NT2/D1 (cell line): Measurements from ENCODE around the gene EIF4E2.

Source experiments
- YY1 ChIP-seq: IDR thresholded peaks from 2 replicates; pipeline ENCODE4 v1.6.1; 2011; ENCODE audit not compliant: insufficient read length, insufficient read depth
- ZNF274 ChIP-seq: IDR thresholded peaks from 2 replicates; pipeline ENCODE4 v1.6.1; 2011; ENCODE audit warnings: mild to moderate bottlenecking, low read depth, low read length

DNA sequence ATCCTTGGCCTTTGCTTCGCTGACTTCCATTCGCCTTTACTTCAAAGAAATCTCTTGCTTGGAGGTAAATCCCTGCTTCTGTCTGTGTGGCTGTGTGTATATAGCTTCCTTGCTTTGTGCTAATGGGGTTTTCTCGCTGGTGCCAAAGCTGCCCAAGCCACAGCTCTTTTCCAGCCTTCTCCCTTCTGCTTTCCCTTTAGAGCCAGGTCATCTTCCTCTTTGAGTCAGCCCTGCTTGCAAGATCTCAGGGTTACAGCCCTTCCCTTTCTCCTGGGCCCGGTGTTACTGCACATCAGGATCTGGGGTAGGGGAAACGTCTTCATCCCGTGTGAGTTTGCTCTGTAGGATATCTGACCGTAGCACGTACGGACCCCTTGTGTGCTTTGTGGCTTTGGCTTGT is 19.1 kb downstream of the EIF4E2 start:
- TF ChIP-seq YY1 = no peak
- no peak for TF ChIP-seq ZNF274
